ENCODE data around the gene KRTAP12-2.
"Not testable (repeated sequence)": the region's sequence is repeated elsewhere in the genome, so short reads cannot be mapped to it uniquely, and the experiment has no call there.

The KRTAP12-2 gene

GRCh38 chr21:44702111-44702972 lies 35.6 kb upstream of the KRTAP12-2 start:
- DNase-seq, result no peak

DNA sequence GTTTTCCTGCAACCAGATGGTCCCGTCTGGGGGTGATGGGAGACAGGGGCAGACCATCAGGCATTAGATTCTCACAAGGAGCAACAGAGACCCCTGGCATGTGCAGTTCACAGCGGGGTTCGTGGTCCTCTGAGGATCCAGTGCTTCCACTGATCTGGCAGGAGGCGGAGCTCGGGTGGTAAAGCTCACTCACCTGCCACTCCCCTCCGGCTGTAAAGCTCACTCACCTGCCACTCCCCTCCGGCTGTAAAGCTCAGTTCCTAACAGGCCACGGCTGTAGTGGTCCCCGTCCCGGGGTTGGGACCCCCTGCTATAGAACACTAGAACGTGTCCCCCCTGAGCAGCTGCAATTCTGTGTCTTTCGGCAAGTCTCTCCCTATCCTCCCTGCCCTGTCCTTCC lies 34.8 kb upstream of the KRTAP12-2 start:
- no peak for DNase-seq

GRCh38 chr21:44701023-44701400 lies 34.3 kb upstream of the KRTAP12-2 start:
- DNase-seq, result no peak

DNA sequence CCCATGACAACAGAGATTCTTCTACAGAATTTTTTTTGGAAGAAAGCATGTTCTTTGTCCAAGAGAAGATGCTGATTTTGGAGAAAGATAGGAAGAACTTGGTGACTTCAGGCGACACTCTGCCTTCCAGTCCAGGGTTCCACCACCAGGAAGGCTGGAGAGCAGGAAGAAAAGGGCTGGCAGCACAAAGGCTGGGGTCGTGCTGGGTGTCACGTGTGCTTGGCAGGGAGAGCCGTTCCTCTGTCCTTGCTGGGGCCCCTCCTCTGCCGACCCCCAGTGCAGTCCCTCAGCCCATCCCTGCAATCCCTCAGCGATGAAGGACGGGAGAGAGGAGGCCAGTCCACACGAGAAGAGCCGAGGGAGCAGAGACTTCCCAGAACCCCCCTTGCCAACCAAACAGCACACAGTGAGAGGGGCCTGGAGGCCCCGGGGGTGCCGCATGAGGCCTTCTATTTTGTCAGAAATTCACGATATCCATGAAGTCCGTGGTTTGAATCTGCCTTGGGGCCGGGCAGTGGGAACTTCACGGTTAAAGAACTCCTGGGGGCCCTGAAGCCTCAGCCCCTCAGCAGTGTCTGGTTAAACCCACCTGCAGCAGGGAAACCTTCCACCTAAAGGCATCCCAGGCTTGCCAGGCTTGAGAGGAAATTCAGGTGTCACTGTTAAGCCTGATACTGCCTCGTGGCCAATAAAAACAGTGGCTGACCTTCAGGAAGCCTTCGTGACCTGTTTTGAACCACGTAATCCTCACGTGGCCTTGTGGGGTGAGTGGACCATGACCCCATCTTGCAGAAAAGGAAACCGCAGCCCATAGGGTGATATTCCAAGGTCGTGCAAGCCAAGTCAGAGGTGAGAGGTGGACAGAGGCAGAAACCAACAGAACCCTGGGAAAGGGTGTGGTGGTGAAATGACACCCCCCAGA lies 33.6 kb upstream of the KRTAP12-2 start:
- no peak for DNase-seq

- no peak for DNase-seq
Measured at GRCh38 chr21:44699502-44700001, 32.8 kb upstream of the KRTAP12-2 start.

DNA sequence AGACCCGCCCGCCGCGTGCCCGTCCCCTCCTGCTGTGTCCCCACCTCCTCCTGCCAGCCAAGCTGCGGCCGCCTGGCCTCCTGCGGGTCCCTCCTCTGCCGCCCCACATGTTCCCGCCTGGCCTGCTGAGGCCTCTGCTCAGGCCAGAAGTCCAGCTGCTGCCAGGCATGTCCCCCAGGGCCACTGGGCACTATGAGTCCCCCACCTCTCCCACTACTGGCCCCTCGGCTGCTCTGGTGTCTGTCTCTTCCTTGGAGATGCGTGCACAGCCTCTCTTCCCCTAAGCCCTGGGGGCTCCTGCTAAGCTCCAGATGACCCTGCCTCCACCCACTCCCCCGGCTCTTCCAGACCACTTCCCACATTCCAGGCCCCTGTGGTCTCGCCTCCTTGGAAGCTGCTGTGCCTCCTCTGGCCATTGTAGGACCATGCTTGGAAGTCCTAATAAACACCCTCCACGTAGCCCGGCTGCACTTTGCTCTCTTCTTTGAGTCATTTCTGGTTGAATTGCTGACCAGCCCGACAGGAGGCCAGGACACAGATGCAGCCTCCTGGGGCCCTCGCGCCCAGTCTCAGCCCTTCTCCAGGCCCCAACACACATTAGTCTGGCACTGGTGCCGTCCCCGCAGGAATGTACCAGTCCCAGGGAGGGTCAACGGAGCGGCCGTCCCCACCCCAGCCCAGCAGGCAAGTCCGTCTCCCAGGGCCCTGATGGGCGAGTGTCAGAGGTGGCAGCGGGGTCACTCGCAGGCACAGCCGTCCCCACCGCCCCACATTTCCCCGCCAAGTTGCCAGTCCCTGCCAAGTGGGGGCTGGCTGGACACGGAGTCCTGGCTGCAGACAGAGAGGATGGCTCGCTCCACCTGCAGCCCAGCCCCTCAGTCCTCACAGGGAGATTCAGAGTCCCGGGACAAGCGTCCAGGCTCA lies 31.3 kb upstream of the KRTAP12-2 start:
- no peak for DNase-seq

GRCh38 chr21:44697172-44697810 lies 30.6 kb upstream of the KRTAP12-2 start, which contains the start of gene KRTAP10-12:
Gene KRTAP10-12, plus strand, starts transcription at chr21:44697172. Its CDS starts 30 bp downstream, at chr21:44697202.
- DNase-seq, result not testable (repeated sequence)

GRCh38 chr21:44696572-44696971 lies 29.8 kb upstream of the KRTAP12-2 start:
- DNase-seq, result no peak

GRCh38 chr21:44695641-44696040 lies 28.9 kb upstream of the KRTAP12-2 start:
- DNase-seq, result no peak

DNA sequence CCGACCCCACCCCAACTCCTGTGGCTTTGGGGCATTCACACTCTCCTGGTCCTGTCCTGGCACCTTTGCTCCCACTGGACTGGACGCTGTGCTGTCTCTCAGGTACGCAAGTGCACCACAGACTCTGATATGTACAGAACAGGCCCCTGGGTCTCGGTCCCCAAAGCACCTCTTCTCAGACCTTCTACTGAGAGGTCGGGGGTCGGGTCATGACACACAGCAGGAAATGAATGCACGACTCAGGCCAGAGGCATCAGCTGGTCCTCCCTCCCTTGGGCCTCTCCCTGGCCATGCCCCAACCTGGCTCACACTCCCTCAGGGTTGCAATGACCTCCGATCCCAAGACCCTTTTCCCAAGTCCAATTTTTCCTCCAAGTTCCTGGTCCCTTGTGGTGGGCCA lies 28.5 kb upstream of the KRTAP12-2 start:
- DNase-seq, result no peak

DNA sequence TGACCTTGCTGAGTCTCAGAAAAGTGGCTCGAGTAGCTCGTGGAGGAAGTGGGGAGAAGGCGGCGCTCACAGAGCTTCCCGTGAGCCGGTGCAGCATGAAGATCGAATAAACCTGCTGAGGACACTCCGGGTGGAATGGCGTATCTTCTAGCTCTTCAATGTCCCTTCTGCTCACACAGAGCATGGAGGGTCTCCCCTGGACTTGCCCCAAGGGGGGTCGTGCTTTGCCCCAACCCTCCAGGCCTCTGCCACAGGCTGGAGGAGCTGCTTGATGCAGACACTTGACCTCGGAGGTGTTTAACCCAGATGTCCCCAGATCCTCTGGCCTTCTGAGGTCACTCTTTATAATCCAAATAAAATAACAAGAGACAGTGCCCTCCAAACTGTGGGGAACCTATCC lies 28.0 kb upstream of the KRTAP12-2 start:
- DNase-seq, result no peak

GRCh38 chr21:44692798-44693512 lies 26.2 kb upstream of the KRTAP12-2 start:
- DNase-seq, result no peak

DNA sequence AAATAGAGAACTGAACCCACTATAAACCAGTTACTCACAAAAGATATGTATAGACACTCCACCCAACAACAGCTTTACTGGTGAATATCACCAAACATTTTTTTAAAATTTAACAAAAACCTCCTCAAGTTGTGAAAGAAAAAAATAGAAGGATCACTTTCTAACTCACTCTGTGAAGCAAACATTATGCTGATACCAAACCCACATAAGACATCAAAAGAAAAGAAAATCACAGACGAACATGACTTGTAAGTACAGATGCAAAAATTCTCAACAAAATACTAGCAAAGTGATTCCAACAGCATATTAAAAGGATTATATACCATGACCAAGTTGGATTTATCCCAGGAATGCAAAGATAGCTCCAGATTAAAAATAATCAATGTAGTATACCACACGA lies 25.0 kb upstream of the KRTAP12-2 start:
- no peak for DNase-seq

DNA sequence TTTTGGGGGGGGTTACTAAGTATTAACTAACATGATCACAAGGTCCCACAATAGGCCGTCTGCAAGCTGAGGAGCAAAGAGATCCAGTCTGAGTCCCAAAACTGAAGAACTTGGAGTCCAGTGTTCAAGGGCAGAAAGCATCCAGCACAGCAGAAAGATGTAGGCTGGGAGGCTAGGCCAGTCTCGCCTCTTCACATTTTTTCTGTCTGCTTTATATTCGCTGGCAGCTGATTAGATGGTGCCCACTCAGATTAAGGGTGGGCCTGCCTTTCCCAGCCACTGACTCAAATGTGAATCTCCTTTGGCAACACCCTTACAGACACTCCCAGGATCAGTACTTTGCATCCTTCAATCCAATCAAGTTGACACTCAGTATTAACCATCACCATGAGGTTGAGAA lies 23.0 kb upstream of the KRTAP12-2 start:
- not testable (repeated sequence) for DNase-seq

DNA sequence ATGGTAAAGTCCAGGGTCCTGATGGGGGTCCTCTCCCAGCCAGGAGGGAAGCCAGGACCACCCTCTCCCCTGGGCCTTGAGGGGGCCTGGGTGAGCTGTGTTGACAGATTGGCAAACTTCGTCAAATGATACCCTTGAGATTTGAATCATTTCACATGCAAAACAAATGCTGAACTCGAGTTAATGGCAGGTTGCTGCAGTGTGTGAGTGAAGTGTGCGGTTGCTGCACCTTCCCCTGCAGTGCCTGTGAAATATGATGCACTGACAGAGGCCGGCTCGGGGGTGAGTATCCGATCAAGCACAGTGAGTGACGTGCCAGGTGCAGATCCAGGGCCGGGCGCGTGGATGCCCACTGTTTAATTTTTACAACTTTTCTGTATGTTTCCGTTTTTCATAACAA lies 20.9 kb upstream of the KRTAP12-2 start:
- no peak for DNase-seq

GRCh38 chr21:44686843-44687561 lies 20.3 kb upstream of the KRTAP12-2 start:
- no peak for DNase-seq

DNA sequence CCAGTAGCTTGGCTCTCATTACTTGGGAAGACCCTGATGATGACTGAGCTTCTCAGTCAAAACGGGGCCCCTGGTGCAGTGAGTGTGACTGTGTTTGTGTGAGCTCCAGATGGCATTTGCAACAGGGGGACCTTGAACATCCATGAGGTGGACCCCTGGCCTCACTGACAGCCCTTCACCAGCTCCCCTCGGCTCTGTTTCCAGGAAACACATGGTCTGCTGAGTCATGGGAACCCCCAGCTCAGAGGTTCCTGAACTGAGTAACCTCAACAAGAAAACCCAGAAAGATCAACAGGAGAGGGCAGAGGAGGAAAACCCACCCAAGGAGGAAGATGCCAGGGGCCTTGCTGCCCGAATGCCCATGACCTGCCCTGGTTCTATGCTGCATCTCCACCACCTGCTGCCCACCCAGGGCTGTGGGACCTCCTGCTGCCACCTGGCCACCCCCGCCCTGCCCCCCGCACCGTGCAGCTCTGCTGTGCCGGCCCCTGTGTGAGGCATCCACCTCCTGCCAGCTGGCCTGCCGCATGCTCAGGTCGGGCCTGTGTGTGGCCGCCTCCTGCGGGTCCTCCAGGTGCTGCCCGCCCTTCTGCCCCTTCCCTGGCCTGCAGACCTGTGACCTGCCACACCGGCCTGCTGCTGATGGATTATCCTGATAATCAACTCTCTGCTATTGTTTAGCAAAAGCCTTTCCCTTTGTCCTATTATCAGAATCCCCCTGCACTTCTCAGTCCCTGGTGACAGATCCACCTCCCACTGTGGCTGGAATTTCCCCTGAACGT lies 19.5 kb upstream of the KRTAP12-2 start:
- DNase-seq, result no peak

GRCh38 chr21:44685050-44685449 lies 18.3 kb upstream of the KRTAP12-2 start:
- DNase-seq, result not testable (repeated sequence)

- DNase-seq, result no peak
Measured at GRCh38 chr21:44684483-44684882, 17.8 kb upstream of the KRTAP12-2 start.

- no peak for DNase-seq
Measured at GRCh38 chr21:44684077-44684476, 17.4 kb upstream of the KRTAP12-2 start.
